ES-I3 (cell line): ENCODE results near the gene TNFAIP8.

Experiments
- H3K36me3 ChIP-seq: 2 replicates; pipeline ENCODE4 v1.6.1; 2013; ENCODE audit warnings: mild to moderate bottlenecking, low read length, control low read depth, moderate library complexity; ENCODE audit not compliant: insufficient read depth
- H3K4me1 ChIP-seq: 2 replicates; pipeline ENCODE4 v1.6.1; 2013; ENCODE audit warnings: mild to moderate bottlenecking, control low read depth, low read length; ENCODE audit not compliant: insufficient read depth
- H3K9ac ChIP-seq: 2 replicates; pipeline ENCODE4 v1.6.1; 2013; ENCODE audit warnings: low read depth, mild to moderate bottlenecking, low read length, moderate library complexity
- H3K9me3 ChIP-seq: 2 replicates; pipeline ENCODE4 v1.6.1; 2013; ENCODE audit warnings: mild to moderate bottlenecking, low read length, moderate library complexity; ENCODE audit not compliant: control insufficient read depth, insufficient read depth

Gene TNFAIP8

DNA sequence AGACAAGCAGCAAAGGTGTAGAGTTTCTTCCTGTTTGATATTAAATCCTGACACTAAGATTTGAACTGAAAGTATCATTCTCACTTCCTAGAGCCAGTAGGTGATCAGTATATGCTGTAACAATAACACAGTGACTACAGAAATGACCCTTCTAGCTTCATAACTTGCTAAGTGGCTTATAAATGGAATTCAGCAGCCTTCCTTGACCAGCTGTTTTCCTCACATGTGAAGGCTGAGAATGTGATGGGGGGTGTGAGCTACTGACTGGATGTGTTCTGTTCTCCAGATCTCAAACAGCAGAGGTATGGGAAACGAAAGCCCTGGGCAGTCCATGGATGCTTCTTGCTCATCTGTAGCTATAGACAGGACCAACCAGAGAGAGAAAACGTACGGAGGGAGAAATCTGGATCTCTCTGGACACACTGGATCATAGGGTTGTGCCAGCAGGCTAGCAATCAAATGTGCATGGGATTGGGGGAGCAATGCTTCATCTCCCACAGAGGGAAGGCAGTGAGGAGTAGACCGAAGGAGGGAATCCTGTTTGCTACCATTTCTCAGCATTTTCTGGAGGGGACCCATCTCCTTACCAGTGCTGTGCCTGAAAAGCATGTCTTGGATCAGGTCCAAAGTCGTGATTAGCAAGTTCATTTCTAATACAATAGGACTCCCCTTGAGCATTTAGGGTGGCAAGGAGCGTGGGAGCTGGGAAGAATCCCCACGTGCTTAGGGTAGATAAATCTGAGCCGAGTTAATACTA lies 39.4 kb downstream of the TNFAIP8 start:
- Histone ChIP-seq H3K9me3 (no peaks in the 10 kb centered on the region), H3K36me3 (no peaks in the 10 kb centered on the region; the same call in 1 of the 2 replicates), H3K4me1 (no peaks in the 10 kb centered on the region), H3K9ac (no peak overlapping the region)

DNA sequence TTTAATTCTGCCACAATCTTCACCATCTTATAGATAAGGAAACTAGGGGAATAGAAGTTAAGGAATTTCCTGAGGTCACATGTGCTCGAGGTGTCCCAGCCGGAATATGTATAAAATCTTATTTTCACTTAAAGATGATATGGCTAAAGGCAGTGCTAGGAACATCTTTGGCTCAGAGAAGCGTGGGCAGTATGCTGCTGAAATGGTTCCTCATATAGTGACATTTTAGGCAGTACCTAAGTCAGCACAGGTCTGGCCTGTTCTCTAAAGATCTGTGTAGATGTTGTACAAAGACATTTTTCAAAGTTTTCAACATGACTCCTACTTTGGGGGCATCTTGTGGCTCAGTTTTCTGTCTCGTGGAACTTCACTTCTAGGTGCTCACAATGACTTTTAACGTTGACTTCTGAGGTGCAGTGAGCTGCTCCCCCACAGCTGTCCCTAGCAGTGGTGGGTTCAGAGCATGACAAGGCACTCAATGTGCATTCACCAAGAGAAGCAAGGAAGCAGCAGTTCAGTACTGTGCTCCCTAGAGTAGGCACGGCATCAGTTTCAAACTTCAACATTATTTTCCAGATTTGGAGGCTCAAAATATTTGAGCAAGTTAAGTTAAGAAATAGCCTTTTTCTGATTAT lies 40.3 kb downstream of the TNFAIP8 start:
- no peaks in the 10 kb centered on the region for H3K9me3 ChIP-seq
- H3K4me1 ChIP-seq = peaks cover 5% of the 10 kb centered on the region; the same call in 1 of the 2 replicates
- H3K36me3 ChIP-seq = no peaks in the 10 kb centered on the region; the same call in 1 of the 2 replicates
- H3K9ac ChIP-seq = no peak overlapping the region

DNA sequence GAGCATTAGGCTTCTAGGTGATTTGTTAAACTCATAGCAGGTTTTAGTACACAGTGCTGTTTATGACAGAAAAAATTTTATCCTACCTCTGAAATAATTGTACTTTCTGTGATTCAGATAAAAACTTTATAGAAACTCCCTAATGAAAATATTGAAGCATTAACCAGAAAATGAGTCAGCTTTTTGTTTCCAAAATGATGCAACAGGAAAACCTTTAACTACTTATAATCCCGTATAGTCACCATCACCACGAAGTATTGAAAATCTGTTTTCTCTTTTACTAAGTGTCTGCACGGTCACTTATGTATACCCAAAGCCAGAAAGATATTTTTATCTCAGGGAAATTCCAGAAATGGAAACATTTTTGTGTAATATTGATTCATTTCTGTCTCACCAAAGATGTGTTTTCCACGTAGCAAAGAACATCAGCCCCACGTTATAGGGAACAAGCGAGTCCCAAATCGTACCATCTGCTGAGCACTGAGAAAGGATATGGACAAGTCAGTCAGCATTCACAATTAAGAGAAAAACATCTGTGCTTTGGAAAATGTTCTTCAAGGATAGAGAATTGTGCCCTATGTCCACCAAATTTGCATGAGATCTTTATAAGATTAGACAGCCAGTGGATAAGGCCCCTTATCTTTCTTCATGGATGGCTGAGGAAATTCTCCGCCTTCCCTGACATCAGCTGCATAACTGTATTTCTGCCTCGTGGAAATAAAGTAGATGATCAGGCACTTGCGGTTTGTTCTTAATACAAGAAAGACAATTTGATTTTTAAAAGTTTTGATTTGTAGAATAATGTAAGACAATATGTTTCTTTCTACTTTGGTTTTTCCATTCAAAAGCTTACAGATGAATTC lies 41.9 kb downstream of the TNFAIP8 start:
- Histone ChIP-seq H3K4me1 (peaks cover 15% of the 10 kb centered on the region), H3K36me3 (no peaks in the 10 kb centered on the region; the same call in 1 of the 2 replicates), H3K9me3 (no peaks in the 10 kb centered on the region), H3K9ac (no peak overlapping the region)

DNA sequence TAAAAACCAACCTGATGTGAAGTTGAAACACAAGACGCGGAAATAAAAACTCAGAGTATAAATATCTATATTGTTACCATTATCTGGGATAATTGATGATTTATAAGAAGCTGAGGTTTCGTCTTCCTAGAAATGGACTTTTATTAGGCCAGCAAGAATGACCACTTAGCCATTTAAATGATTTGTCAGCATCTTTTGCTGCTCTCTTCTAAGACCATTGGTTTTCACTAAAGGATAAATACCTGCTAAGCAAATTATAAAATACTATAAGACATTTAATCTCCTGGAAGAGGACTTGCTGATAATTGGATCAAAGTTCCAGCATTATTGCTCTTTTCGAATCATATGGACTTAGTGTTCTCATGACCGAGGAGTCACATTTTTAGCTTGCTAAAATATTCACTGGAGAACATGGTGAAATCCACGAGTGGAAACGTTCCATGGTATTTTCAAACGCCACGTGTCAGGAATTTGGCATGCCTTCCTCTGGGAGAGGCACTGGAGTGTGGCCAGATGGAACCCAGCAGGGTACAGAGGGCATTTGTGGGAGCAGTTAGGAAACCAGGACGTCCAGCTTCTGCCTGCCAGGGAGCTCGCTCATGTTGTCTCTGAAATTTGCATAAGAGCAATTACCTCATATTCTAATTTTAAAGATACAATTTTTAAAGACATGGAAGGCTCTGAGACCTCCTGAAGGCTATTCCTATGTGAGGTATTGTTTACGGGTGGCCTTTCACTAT lies 43.1 kb downstream of the TNFAIP8 start:
- no peak overlapping the region for H3K9ac ChIP-seq
- H3K36me3 ChIP-seq = no peaks in the 10 kb centered on the region
- peaks cover 26% of the 10 kb centered on the region for H3K4me1 ChIP-seq
- H3K9me3 ChIP-seq = no peaks in the 10 kb centered on the region

DNA sequence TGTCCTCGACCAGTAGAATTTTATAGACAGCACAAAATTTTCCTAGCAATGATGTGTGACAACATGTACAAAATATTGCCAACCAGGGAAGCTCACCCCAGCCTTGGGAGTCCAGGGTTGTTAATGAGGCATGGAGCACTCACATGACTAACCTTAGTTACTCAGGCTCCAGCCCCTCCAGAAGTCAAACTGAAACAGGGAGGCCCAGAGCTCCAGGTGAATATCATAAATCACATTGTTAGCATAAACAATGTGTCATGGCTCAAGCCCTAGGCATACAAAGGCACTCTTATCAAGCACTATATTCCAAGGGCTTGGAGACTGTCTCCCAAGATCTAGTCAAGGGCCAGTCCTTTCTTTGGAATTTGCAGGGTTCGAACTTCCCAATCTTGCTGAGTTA lies 44.4 kb downstream of the TNFAIP8 start:
- Histone ChIP-seq H3K9me3 (no peaks in the 10 kb centered on the region), H3K36me3 (no peaks in the 10 kb centered on the region), H3K9ac (no peak overlapping the region), H3K4me1 (peaks cover 29% of the 10 kb centered on the region)

DNA sequence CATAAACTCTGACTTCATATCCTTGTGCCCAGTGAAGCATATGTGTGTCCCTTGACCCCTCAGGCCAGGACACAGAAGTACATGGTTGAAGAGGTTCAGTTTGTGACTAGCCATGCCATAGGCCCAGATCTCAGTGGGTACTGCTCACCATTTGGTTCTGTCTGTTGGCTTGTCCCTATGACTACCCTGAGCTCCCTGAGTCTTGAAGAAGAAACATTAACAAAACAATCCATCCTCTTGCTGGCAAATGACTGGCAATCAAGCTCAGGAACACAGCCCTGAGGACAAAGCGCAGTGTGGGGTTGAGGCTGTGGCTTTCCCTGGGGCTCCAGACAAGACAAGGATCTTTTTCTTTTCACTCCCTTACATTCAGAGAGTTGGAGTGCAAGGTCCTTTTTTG lies 46.3 kb downstream of the TNFAIP8 start:
- Histone ChIP-seq H3K4me1 (peaks cover 31% of the 10 kb centered on the region), H3K9ac (peak overlapping the region; percentile 16; the same call in 1 of the 2 replicates), H3K36me3 (no peaks in the 10 kb centered on the region), H3K9me3 (no peaks in the 10 kb centered on the region)

DNA sequence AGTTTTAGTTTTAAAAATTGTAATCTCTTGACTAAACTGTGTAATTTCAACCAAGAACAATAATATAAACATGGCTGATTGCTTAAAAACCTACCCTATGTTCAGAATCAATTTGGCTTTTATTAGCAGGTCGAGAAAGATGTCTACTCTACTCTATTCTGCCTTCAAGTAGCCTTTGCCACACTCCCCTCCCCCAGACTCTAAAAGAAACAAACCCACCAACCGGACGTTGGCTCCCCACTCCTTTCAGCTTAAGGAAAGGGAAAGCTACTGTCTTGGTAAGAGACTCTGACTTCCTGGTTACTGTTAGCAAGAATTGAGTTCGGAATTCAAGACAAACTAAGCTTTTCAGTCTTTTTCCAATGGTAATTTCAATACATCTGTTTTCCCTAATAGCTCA lies 46.7 kb downstream of the TNFAIP8 start:
- Histone ChIP-seq H3K4me1 (peaks cover 31% of the 10 kb centered on the region), H3K9ac (peak overlapping the region; percentile 27; the same call in 1 of the 2 replicates), H3K36me3 (no peaks in the 10 kb centered on the region), H3K9me3 (no peaks in the 10 kb centered on the region)

DNA sequence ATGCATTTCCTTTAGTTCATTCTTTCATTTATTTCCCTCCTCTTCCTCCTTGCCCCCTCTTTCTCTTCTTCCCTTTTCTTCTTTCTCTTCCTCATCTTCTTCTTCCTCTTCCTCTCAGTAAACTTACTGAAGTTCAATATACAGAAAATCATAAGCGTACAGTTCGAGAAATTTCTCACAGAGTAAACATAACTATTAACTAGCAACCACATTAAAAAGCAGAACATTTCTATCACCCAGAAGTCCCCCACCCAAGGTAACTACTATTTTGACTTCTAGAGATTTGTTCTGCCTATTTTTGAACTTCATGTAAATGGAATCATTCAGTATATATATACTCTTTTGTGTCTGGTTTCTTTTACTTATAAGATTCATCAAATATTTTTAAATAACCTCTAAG lies 48.2 kb downstream of the TNFAIP8 start:
- Histone ChIP-seq H3K9ac (no peak overlapping the region), H3K36me3 (no peaks in the 10 kb centered on the region), H3K9me3 (no peaks in the 10 kb centered on the region), H3K4me1 (peaks cover 31% of the 10 kb centered on the region)

DNA sequence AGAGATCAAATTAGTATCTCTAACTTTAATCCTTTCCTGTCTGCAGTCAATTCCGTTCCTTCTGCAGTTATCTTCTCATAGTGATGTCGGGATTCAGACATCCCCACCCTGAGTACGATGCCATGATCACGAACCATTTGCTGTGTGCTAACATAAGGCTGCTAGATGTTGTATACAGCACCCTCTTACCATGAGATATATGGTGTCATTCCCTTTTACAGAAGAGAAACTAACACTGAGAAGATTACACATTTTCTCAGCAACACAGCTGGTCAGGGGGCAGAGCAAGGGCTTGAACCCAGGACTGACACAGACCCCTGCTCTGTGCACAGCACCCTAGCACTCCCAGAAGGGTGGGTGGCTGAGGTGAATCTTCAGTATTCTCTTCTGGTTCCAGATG lies 49.6 kb downstream of the TNFAIP8 start:
- Histone ChIP-seq H3K9ac (no peak overlapping the region), H3K4me1 (peaks cover 31% of the 10 kb centered on the region), H3K9me3 (no peaks in the 10 kb centered on the region), H3K36me3 (no peaks in the 10 kb centered on the region)

DNA sequence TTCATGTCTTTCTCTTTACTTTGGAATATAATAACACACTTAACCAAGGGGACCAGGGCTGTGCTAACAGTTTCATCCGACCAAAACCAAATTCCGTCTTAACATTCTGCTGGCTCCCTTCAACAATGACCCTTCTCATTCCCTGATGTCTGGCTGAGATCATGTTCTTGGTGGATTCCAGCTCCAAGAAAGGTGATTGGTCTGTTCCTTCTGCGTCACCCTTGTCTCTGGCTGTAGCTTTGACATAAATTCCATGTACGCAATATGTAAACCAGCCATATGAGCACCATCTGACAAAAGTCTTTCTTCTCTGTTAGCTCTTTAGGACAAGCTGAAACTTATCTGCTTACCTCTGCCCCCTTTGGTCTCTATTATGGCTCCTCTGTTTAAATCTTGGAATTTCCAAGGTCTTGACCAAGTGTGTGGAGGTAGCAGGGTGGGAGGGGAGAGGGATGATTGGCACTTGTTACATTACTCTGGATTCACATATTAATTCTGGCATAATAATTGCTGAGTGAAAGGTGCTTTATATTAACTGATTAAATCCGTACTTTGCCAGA lies 50.8 kb downstream of the TNFAIP8 start:
- Histone ChIP-seq H3K4me1 (peaks cover 28% of the 10 kb centered on the region), H3K9me3 (no peaks in the 10 kb centered on the region), H3K9ac (no peak overlapping the region), H3K36me3 (no peaks in the 10 kb centered on the region)

DNA sequence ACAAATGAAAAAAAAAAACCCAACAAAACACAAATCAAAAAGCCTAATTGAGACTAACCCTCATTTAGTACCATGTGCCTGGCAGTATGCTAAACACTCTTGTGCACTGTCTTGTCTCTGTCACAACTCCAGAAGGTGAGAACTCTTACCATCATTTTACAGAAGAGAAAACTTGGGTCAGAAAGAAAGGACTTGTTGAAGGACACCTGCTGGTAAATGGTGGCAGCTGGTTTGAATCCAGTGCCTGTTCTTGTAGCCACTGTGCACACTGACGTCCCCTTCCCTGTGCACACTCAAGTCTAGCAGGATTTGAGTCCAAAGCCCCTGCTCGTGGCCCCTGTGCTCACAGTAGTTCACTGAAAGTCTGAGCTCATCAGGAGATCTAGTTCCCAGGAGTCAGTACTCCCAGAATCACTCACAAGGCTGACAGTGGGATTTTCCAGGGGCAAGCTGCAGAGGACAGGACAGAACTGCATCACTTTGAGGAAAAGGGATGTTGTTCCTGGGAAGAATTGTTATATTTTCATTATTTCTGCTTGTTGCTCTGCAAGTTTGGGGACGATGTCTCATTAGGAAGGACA lies 53.5 kb downstream of the TNFAIP8 start:
- Histone ChIP-seq H3K36me3 (no peaks in the 10 kb centered on the region), H3K4me1 (peaks cover 7% of the 10 kb centered on the region; the same call in 1 of the 2 replicates), H3K9me3 (no peaks in the 10 kb centered on the region), H3K9ac (no peak overlapping the region)

DNA sequence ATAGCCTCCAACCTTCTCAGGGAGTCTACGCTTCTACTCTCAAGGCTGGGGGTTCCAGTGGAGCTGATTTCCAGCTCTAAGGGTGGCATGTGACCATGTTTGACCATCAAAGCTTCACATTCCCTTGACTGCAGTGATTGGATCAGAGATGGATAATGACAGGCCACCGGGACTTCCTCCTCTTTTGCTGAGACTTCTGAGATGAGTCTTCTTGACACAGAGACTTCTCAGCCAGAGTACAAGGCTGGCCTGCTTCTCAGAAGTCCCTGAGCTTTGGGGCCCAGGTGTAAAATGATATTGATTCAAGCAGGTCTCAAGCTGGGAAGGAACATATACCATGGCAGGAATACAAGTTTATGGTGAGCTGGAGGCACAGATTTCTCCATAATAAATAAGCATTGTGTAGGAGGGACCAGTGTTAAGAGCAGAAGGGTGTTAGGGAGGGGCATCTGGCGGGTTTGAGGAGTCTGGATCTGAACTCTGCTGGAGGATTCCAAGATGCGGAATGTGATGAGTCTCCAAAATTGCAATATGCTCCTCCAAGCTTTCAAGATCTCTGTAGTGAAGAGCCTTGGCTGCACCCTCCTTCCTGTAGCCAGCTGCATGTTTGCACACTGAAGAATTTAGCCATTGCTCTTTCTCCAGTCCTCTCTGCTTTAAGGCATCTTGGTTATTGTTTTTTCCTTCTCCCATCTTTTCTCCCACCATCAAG lies 54.8 kb downstream of the TNFAIP8 start:
- H3K36me3 ChIP-seq = no peaks in the 10 kb centered on the region
- no peaks in the 10 kb centered on the region for H3K9me3 ChIP-seq
- no peak overlapping the region for H3K9ac ChIP-seq
- H3K4me1 ChIP-seq = peaks cover 4% of the 10 kb centered on the region; the same call in 1 of the 2 replicates
